HG03159 (cell line): ENCODE measurements around the gene PTPRU.

Experiments used
- ATAC-seq: cut with Tn5 transposase; IDR thresholded peaks from one replicate; pipeline ENCODE4 v1.9.1; 2021; ENCODE audit warnings: mild to moderate bottlenecking, moderate library complexity; ENCODE audit not compliant: unreplicated experiment

Gene PTPRU

DNA sequence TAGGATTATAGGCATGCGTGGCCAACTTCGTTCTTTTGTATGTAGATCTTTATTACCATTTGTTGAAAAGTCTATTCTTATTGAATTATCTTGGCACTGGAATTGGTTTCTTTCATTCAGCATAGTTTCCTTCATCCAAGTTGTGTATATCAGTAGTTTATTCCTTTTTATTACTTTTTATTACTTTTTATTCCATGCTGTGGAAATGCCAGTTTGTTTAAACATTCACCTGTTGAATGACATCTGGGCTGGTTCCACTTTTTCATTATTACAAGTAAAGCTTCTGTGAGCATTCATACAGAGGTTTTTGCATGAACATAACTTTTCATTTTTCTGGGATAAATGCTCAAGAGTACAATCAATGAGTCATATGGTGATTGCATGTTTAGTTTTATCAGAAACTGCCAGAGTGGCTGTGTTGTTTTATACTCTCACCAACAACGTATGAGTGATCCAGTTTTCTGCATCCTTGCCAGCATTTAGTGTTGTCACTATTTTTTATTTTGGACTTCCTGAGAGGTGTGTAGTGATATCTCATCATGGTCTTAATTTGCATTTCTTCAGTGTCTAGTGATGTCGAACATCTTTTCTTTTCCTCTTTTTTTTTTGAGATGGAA is 28.6 kb downstream of the PTPRU start:
- no peak for ATAC-seq

DNA sequence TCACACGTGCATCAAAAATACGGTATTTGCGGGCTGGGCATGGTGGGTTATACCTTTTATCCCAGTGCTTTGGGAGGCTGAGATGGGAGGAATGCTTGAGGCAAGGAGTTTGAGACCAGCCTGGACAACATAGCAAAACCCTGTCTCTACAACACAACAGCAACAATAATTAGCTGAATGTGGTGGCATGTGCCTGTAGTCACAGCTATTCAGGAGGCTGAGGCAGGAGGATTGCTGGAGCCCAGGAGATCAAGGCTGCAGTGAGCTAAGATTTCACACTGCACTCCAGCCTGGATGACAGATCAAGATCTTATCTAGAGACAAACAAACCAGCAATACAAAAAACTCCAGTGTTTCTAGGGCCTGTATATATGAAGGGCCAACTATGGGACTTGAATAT is 30.6 kb downstream of the PTPRU start:
- ATAC-seq: no peak

GRCh38 chr1:29267321-29268070 is 31.2 kb downstream of the PTPRU start:
- ATAC-seq: no peak

DNA sequence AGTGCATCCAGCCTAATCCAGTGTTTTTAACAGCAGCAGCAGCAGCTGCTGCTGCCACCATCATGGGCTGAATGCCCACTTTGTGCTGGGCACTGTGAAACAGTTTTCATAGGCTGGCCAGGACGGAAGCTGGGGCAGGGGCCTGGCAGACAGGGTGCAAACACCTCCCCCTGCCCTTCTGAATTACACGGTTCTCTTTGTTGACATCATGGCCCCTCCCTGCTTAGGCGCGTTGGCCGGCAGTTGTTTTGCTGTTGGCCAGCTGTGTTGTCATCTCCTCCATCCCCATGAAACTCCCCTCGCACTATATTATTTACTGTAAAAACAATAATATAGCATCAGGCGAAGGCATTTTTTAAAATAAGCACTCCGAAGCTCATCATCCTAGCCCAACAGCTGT is 33.1 kb downstream of the PTPRU start:
- ATAC-seq: no peak

DNA sequence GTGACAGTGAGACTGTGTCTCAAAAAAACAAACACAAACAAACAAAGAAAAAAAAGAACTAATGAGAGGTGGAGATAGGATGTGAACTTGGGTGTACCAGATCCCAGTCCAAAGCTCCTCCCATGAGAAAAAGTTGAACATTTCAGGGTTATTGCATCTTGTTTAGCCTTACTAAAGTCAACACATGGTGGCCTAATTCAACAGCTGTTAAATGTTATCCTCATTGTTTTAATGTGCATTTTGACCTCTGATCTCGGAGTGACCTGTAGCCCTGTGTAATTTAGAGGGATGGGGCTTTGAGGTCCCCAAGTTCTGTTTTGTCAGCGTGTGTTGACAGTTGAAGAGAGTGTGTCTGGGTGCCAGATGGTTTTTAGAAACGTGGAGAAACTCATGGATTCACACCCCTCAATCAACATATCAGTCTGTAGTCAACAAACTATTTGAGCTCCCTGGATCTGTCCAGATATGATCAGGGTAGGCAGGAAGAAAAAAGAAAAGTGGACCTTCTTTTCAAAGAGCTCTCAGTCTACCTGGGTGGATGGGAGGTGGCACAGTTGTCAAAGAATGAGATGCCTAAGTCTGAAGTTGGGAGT is 34.7 kb downstream of the PTPRU start:
- ATAC-seq: no peak

GRCh38 chr1:29271724-29272123 is 35.4 kb downstream of the PTPRU start:
- ATAC-seq: no peak

GRCh38 chr1:29272147-29272907 is 36.0 kb downstream of the PTPRU start:
- no peak for ATAC-seq

DNA sequence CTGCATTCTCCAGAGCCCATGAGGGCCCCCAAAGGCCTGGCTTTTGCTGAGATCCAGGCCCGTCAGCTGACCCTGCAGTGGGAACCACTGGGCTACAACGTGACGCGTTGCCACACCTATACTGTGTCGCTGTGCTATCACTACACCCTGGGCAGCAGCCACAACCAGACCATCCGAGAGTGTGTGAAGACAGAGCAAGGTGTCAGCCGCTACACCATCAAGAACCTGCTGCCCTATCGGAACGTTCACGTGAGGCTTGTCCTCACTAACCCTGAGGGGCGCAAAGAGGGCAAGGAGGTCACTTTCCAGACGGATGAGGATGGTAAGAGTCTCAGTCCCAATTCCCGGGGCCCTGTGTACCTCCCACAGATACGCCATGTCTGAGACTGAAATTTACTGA is 39.1 kb downstream of the PTPRU start:
- ATAC-seq: no peak

- no peak for ATAC-seq
These were observed 41.8 kb downstream of the PTPRU start for GRCh38 chr1:29278124-29278523.

DNA sequence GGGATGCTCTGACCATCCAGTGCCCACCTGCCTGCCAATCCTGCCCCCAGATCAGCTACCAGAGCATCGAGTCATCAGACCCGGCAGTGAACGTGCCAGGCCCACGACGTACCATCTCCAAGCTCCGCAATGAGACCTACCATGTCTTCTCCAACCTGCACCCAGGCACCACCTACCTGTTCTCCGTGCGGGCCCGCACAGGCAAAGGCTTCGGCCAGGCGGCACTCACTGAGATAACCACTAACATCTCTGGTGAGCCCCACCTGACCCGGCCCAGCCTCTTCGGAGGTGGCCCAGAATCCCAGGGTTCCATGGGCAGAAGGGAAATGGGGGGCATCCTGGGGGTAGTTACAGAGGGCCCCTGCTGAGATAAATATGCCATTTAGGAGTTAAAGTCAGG is 43.1 kb downstream of the PTPRU start:
- ATAC-seq: no peak

DNA sequence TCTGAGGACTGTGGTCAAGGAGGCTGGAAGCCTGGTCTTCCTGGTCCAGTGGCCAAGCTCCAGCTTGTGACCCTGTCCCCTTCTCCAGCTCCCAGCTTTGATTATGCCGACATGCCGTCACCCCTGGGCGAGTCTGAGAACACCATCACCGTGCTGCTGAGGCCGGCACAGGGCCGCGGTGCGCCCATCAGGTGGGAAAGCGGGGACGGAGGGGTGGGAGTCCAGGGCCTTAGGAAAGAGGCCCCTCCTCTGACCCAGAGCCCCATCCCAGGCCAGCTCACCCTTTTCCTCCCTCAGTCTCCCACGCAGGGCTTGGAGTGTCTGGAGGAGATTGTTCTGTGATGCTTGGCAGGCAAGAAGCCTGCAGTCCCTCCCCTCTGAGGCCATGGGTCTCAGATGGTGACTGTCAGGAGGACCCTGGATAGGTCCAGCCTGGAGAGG is 43.6 kb downstream of the PTPRU start:
- no peak for ATAC-seq

GRCh38 chr1:29280409-29281131 is 44.2 kb downstream of the PTPRU start:
- ATAC-seq: no peak

GRCh38 chr1:29281571-29281970 is 45.2 kb downstream of the PTPRU start:
- no peak for ATAC-seq

DNA sequence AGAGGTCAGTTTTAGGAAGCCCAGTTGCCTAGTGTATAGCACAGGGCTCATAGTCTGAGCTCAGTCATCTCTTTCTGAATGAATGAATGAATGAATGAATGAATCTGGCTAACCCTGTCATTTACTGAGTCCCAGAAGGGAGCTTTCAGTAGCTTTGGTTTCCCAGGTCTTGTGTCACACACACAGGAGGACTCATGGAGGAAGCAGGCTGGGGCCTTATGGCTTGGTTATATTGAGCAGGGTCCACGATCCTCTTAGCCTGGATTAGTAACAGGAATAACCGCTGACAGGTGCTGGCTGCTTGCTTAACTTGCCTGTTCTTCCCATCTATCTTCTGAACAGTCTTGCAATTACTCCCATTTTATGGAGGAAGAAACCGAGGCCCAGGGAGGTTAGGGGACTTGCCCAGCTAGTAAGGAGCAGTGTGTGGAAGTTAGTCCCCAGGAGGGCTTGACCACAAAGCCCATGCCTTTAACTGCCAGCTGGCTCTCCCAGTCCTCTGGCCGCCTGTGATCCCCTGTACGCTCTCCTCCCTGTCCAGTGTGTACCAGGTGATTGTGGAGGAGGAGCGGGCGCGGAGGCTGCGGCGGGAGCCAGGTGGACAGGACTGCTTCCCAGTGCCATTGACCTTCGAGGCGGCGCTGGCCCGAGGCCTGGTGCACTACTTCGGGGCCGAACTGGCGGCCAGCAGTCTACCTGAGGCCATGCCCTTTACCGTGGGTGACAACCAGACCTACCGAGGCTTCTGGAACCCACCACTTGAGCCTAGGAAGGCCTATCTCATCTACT is 46.0 kb downstream of the PTPRU start:
- no peak for ATAC-seq

GRCh38 chr1:29282924-29283803 is 46.8 kb downstream of the PTPRU start:
- ATAC-seq: no peak

DNA sequence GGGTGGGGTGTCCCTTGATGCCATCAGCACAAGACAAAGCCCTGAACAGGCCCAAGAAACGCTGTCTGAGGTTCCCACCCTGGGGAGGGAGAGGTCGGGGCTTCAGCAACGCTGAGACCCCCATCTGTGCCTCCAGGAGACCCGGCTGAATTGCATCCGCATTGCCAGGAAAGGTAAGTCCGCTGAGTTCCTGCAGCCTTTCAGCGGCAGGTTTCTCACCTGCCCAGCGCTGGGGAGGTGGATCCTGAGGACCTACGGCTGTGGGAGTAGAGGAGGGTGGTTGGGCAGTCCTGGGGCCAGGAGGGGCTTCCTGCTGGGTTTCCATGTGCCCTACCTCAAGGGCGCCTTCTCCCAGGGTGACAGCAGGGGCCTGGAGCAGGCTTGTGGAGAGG is 47.5 kb downstream of the PTPRU start:
- ATAC-seq: no peak

- ATAC-seq: no peak
These were observed 48.1 kb downstream of the PTPRU start for GRCh38 chr1:29284286-29284960.

- ATAC-seq: no peak
These were observed 48.7 kb downstream of the PTPRU start for GRCh38 chr1:29284961-29285560.
